OCI-LY1 (cell line): ENCODE data around the gene PIP5K1C.

Source experiments
- H2AFZ ChIP-seq: fragments of 200-600 bp; sonication (generic), shearing (Covaris generic); 2 replicates; pipeline ENCODE4 v1.6.0; 2014; ENCODE audit warnings: antibody characterized with exemption, mild to moderate bottlenecking, low read length
- H3F3A ChIP-seq: fragments of 200-600 bp; sonication (generic), shearing (Covaris generic); 2 replicates; pipeline ENCODE4 v1.6.0; 2014; ENCODE audit warnings: mild to moderate bottlenecking, antibody characterized with exemption, low read length, moderate library complexity; ENCODE audit not compliant: insufficient read depth
- H3K27ac ChIP-seq: fragments of 200-600 bp; sonication (generic); 2 replicates; pipeline ENCODE4 v1.5.1; 2014; ENCODE audit warnings: low read length, mixed run types, mild to moderate bottlenecking, low read depth; ENCODE audit not compliant: poor library complexity, severe bottlenecking
- H3K27me3 ChIP-seq: fragments of 200-600 bp; sonication (generic); 2 replicates; pipeline ENCODE4 v1.6.0; 2014; ENCODE audit warnings: antibody characterized with exemption, mild to moderate bottlenecking, low read length, moderate library complexity; ENCODE audit not compliant: insufficient read depth
- H3K36me3 ChIP-seq: fragments of 200-600 bp; sonication (generic); 2 replicates; pipeline ENCODE4 v1.6.1; 2014; ENCODE audit warnings: mild to moderate bottlenecking, antibody characterized with exemption, low read length, moderate library complexity, mixed read lengths; ENCODE audit not compliant: insufficient read depth
- H3K4me1 ChIP-seq: fragments of 200-600 bp; sonication (generic); 2 replicates; pipeline ENCODE4 v1.5.1; 2014; ENCODE audit warnings: mild to moderate bottlenecking, low read length, moderate library complexity; ENCODE audit not compliant: insufficient read depth, severe bottlenecking
- H3K4me2 ChIP-seq: fragments of 200-600 bp; sonication (generic), shearing (Covaris generic); 2 replicates; pipeline ENCODE4 v1.6.1; 2014; ENCODE audit warnings: low read length
- H3K4me3 ChIP-seq: fragments of 200-600 bp; sonication (generic); 2 replicates; pipeline ENCODE4 v1.5.1; 2014; ENCODE audit warnings: low read length, low read depth, mild to moderate bottlenecking, mixed read lengths; ENCODE audit not compliant: poor library complexity, severe bottlenecking
- H3K79me2 ChIP-seq: fragments of 200-600 bp; shearing (Covaris generic); 2 replicates; pipeline ENCODE4 v1.6.1; 2016; ENCODE audit warnings: mixed run types, low read length, mixed read lengths; ENCODE audit not compliant: insufficient read depth
- H3K9ac ChIP-seq: fragments of 200-600 bp; sonication (generic), shearing (Covaris generic); 2 replicates; pipeline ENCODE4 v1.6.1; 2014; ENCODE audit warnings: mild to moderate bottlenecking, low read length, mixed read lengths
- H3K9me2 ChIP-seq: fragments of 200-600 bp; sonication (generic), shearing (Covaris generic); 2 replicates; pipeline ENCODE4 v1.6.1; 2014; ENCODE audit warnings: low read depth, mild to moderate bottlenecking, low read length, mixed read lengths
- H3K9me3 ChIP-seq: fragments of 200-600 bp; shearing (Covaris generic); 2 replicates; pipeline ENCODE4 v1.6.1; 2014; ENCODE audit warnings: low read length, mixed read lengths
- H4K20me1 ChIP-seq: fragments of 200-600 bp; sonication (generic), shearing (Covaris generic); 2 replicates; pipeline ENCODE4 v1.6.0; 2016; ENCODE audit warnings: mild to moderate bottlenecking, low read length; ENCODE audit not compliant: insufficient read depth
- EZH2 ChIP-seq: fragments of 200-600 bp; sonication (generic), shearing (Covaris generic); IDR thresholded peaks from 2 replicates; pipeline ENCODE4 v1.8.0; 2017; ENCODE audit warnings: borderline replicate concordance, mixed run types, mild to moderate bottlenecking, antibody characterized with exemption, low read length, moderate library complexity, mixed read lengths
- TF ChIP-seq, protein P1 (sequence below): fragments of 200-600 bp; sonication (generic), shearing (Covaris generic); IDR thresholded peaks from 2 replicates; pipeline ENCODE4 v1.5.1; 2017; ENCODE audit warnings: mild to moderate bottlenecking, antibody characterized with exemption, low read length, moderate library complexity, mixed read lengths

PIP5K1C gene

DNA sequence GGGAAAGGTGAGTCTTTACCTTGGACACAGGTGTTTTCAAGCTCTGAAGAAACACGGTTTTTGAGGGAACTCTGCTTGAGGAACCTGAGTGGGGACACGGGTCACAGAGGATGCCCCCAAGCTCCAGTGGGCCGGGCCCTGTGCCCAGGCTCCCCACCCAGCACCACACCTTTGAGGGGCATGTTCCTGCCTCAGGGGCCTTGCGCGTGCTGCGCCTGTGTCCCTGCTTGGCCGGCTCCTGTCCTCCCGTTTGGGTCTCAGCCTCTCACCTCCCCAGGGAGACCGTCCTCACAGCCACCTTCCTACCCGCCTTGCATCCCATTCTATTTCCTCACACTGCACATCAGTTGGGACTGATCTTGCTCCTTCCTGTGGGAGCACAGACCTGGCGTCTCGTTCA is 21.1 kb downstream of the PIP5K1C start:
- no peak overlapping the region for H3K9ac ChIP-seq
- H3K27ac ChIP-seq, result no peak overlapping the region
- TF ChIP-seq EZH2, result no peak
- TF ChIP-seq, protein P1, sequence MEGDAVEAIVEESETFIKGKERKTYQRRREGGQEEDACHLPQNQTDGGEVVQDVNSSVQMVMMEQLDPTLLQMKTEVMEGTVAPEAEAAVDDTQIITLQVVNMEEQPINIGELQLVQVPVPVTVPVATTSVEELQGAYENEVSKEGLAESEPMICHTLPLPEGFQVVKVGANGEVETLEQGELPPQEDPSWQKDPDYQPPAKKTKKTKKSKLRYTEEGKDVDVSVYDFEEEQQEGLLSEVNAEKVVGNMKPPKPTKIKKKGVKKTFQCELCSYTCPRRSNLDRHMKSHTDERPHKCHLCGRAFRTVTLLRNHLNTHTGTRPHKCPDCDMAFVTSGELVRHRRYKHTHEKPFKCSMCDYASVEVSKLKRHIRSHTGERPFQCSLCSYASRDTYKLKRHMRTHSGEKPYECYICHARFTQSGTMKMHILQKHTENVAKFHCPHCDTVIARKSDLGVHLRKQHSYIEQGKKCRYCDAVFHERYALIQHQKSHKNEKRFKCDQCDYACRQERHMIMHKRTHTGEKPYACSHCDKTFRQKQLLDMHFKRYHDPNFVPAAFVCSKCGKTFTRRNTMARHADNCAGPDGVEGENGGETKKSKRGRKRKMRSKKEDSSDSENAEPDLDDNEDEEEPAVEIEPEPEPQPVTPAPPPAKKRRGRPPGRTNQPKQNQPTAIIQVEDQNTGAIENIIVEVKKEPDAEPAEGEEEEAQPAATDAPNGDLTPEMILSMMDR, result no peak
- no peaks in the 10 kb centered on the region for H3K4me1 ChIP-seq
- H3F3A ChIP-seq, result no peaks in the 10 kb centered on the region
- H3K27me3 ChIP-seq, result peaks cover 6% of the 10 kb centered on the region; the same call in 1 of the 2 replicates
- no peaks in the 10 kb centered on the region for H3K9me2 ChIP-seq
- H4K20me1 ChIP-seq, result no peaks in the 10 kb centered on the region
- no peak overlapping the region for H3K4me3 ChIP-seq
- H3K4me2 ChIP-seq, result no peak overlapping the region
- H2AFZ ChIP-seq, result no peak overlapping the region
- no peaks in the 10 kb centered on the region for H3K9me3 ChIP-seq
- H3K79me2 ChIP-seq, result no peaks in the 10 kb centered on the region
- peaks cover under 1% of the 10 kb centered on the region; the same call in 1 of the 2 replicates for H3K36me3 ChIP-seq

DNA sequence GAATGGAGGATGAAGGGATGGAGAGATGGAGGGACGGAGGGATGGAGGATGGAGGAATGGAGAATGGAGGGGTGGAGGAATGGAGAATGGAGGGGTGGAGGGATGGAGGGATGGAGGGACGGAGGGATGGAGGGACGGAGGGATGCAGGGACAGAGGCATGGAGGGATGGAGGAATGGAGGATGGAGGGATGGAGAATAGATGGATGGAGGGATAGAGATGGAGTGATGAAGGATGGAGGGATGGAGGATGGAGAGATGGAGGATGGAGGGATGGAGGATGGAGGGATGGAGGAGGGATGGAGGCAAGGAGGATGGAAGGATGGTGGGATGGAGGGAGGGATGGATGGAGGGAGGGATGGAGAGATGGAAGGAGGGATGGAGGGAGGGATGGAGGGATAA is 22.1 kb downstream of the PIP5K1C start:
- Histone ChIP-seq H3K4me2 (no peak overlapping the region), H3K79me2 (no peaks in the 10 kb centered on the region), H3K4me3 (no peak overlapping the region), H3K9ac (no peak overlapping the region), H3K4me1 (no peaks in the 10 kb centered on the region), H3K27me3 (peaks cover 4% of the 10 kb centered on the region; the same call in 1 of the 2 replicates), H3K9me2 (no peaks in the 10 kb centered on the region), H3K9me3 (0 out of 2 replicates have a peak, but pooled peaks cover 2% of the 10 kb centered on the region), H4K20me1 (no peaks in the 10 kb centered on the region), H2AFZ (no peak overlapping the region), H3K27ac (no peak overlapping the region), H3F3A (no peaks in the 10 kb centered on the region), H3K36me3 (no peaks in the 10 kb centered on the region; the same call in 1 of the 2 replicates)
- TF ChIP-seq EZH2, result no peak

DNA sequence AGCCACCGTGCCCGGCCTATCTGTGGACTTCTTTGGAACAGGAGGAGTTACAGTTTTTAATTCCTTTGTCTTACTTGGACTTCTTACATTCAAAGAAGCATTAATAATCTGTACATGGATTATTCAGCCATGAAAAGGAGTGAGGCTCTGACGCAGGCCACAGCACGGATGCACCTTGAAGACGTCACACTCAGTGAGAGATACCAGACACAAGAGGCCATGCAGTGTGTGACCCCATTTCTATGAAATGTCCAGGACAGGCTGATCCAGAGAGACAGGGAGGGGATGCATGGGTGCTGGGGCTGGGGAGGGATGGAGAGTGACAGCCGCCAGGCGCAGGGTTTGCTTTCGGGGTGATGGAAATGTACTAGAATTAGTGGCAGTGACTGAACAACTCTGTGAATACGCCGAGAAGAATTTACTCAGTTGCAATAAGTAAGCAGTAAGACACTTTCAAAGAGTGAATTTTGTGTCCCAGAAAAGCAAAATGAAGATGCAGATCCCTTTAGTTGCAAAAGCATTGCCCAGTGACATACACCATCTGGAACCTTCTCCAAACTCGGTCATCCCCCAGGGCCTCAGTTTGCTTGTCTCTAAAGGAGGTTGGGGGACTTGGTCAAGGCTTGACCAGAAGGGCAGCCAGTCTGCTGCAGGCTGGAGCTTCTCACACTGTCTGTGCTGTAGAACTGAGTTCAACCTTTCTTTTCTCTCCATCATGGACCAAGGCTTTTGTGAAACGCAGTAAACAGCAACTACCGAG is 25.3 kb downstream of the PIP5K1C start:
- Histone ChIP-seq H3K4me3 (no peak overlapping the region), H3K36me3 (no peaks in the 10 kb centered on the region; the same call in 1 of the 2 replicates), H3K27ac (no peak overlapping the region), H3K79me2 (no peaks in the 10 kb centered on the region), H3K4me1 (no peaks in the 10 kb centered on the region), H4K20me1 (no peaks in the 10 kb centered on the region), H3K9ac (no peak overlapping the region), H3F3A (no peaks in the 10 kb centered on the region), H3K27me3 (no peaks in the 10 kb centered on the region; the same call in none of the 2 replicates), H3K9me2 (no peaks in the 10 kb centered on the region), H3K9me3 (0 out of 2 replicates have a peak, but pooled peaks cover 2% of the 10 kb centered on the region), H3K4me2 (no peak overlapping the region), H2AFZ (no peak overlapping the region)
- TF ChIP-seq EZH2, result no peak
- TF ChIP-seq, protein P1, result no peak
